IMR-90 (cell line): Measurements from ENCODE around the gene SPI1.

Experiments
- BHLHE40 ChIP-seq: fragments of 150-350 bp; IDR thresholded peaks from 2 replicates; pipeline ENCODE4 v1.6.1; 2016; ENCODE audit warnings: mild to moderate bottlenecking, low read depth, low read length
- CHD1 ChIP-seq: IDR thresholded peaks from 2 replicates; pipeline ENCODE4 v1.6.1; 2012; ENCODE audit warnings: low read depth, low read length, improper control_type of control experiment
- CTCF ChIP-seq: conservative IDR thresholded peaks from 2 replicates; pipeline ENCODE4 v1.5.1; 2012; ENCODE audit warnings: mild to moderate bottlenecking, low read depth, low read length, improper control_type of control experiment
- FOS ChIP-seq: fragments of 150-350 bp; IDR thresholded peaks from 2 replicates; pipeline ENCODE4 v1.6.1; 2016; ENCODE audit warnings: low read depth, low read length
- MAFK ChIP-seq: IDR thresholded peaks from 2 replicates; pipeline ENCODE4 v1.6.1; 2012; ENCODE audit warnings: low read depth, low read length, improper control_type of control experiment
- MAZ ChIP-seq: IDR thresholded peaks from 2 replicates; pipeline ENCODE4 v1.6.1; 2012; ENCODE audit warnings: low read depth, mild to moderate bottlenecking, low read length, improper control_type of control experiment, moderate library complexity, borderline replicate concordance
- MXI1 ChIP-seq: IDR thresholded peaks from 2 replicates; pipeline ENCODE4 v1.6.1; 2012; ENCODE audit warnings: low read depth, mild to moderate bottlenecking, low read length, moderate library complexity, borderline replicate concordance
- POLR2A ChIP-seq: IDR thresholded peaks from 2 replicates; pipeline ENCODE4 v1.6.1; 2012; ENCODE audit warnings: mild to moderate bottlenecking, low read depth, low read length
- RCOR1 ChIP-seq: IDR thresholded peaks from 2 replicates; pipeline ENCODE4 v1.6.1; 2012; ENCODE audit warnings: mild to moderate bottlenecking, low read length, improper control_type of control experiment; ENCODE audit not compliant: insufficient replicate concordance
- USF2 ChIP-seq: fragments of 150-350 bp; IDR thresholded peaks from 2 replicates; pipeline ENCODE4 v1.6.1; 2017; ENCODE audit warnings: mild to moderate bottlenecking, antibody characterized with exemption, low read length, low read depth

- no peak for TF ChIP-seq CTCF
- TF ChIP-seq POLR2A: no peak
- TF ChIP-seq MXI1: no peak
- TF ChIP-seq MAZ: no peak
- no peak for TF ChIP-seq MAFK
- TF ChIP-seq FOS: no peak
- TF ChIP-seq RCOR1: no peak
- TF ChIP-seq USF2: no peak
- no peak for TF ChIP-seq BHLHE40
- TF ChIP-seq CHD1: no peak
Measured at GRCh38 chr11:47384498-47384897, 6.2 kb upstream of the SPI1 start.
